GM23338 (cell line): ENCODE measurements around the gene GLRX. TPM values are rescaled to one million over a fixed set of nuclear protein-coding genes. Genes with fewer than 3 reads are reported as not detected.

Experiments
- ATAC-seq: fragments of 200-7000 bp; cut with Tn5 transposase; 3 replicates; pipeline ENCODE4 v1.9.1; 2020
- DNase-seq: peaks from one replicate; pipeline ENCODE4 v3.0.0-alpha.2; 2015; ENCODE audit warnings: low spot score
- H2AFZ ChIP-seq: fragments of 200-600 bp; sonication (generic); 2 replicates; pipeline ENCODE4 v1.8.0; 2016; ENCODE audit warnings: antibody characterized with exemption, mild to moderate bottlenecking, moderate library complexity
- H3F3A ChIP-seq: fragments of 200-600 bp; sonication (generic); replicated peaks from 2 replicates; pipeline ENCODE4 v1.8.0; 2017; ENCODE audit warnings: antibody characterized with exemption, mixed run types, low read depth
- H3K27ac ChIP-seq: fragments of 200-600 bp; sonication (generic); 2 replicates; pipeline ENCODE4 v1.6.1; 2016; ENCODE audit warnings: low read depth
- H3K27me3 ChIP-seq: fragments of 200-600 bp; sonication (generic); 2 replicates; pipeline ENCODE4 v1.8.0; 2016; ENCODE audit warnings: mild to moderate bottlenecking, mixed run types, moderate library complexity; ENCODE audit not compliant: insufficient read depth
- H3K36me3 ChIP-seq: fragments of 200-600 bp; sonication (generic); 2 replicates; pipeline ENCODE4 v1.8.0; 2016; ENCODE audit warnings: mild to moderate bottlenecking; ENCODE audit not compliant: insufficient read depth
- H3K4me1 ChIP-seq: fragments of 200-600 bp; sonication (generic); 2 replicates; pipeline ENCODE4 v1.8.0; 2016; ENCODE audit warnings: mild to moderate bottlenecking, moderate library complexity; ENCODE audit not compliant: insufficient read depth
- H3K4me2 ChIP-seq: fragments of 200-600 bp; sonication (generic); 2 replicates; pipeline ENCODE4 v1.7.1; 2017; ENCODE audit warnings: mixed run types
- H3K4me3 ChIP-seq: fragments of 200-600 bp; sonication (generic); 2 replicates; pipeline ENCODE4 v1.6.1; 2016; ENCODE audit warnings: mixed run types
- H3K79me2 ChIP-seq: fragments of 200-600 bp; sonication (generic); replicated peaks from 2 replicates; pipeline ENCODE4 v1.8.0; 2017; ENCODE audit warnings: mild to moderate bottlenecking; ENCODE audit not compliant: insufficient read depth
- H3K9me2 ChIP-seq: fragments of 200-600 bp; sonication (generic); 2 replicates; pipeline ENCODE4 v1.8.0; 2017; ENCODE audit not compliant: insufficient read depth
- H4K20me1 ChIP-seq: fragments of 200-600 bp; sonication (generic); replicated peaks from 2 replicates; pipeline ENCODE4 v1.8.0; 2017; ENCODE audit warnings: mild to moderate bottlenecking; ENCODE audit not compliant: insufficient read depth
- H3K27ac Mint-ChIP-seq: 2 replicates; pipeline ENCODE4 v1.8.0; 2020; ENCODE audit warnings: inconsistent platforms, mild to moderate bottlenecking, moderate library complexity, mixed read lengths
- H3K27me3 Mint-ChIP-seq: 3 replicates; pipeline ENCODE4 v1.8.0; 2022; ENCODE audit warnings: low read depth, mild to moderate bottlenecking, moderate library complexity, mixed read lengths, inconsistent platforms; ENCODE audit not compliant: insufficient read depth, poor library complexity
- H3K36me3 Mint-ChIP-seq: 3 replicates; pipeline ENCODE4 v1.8.0; 2021; ENCODE audit warnings: low read depth, mild to moderate bottlenecking, inconsistent platforms, moderate library complexity, mixed read lengths
- H3K4me1 Mint-ChIP-seq: 3 replicates; pipeline ENCODE4 v1.8.0; 2020; ENCODE audit warnings: mild to moderate bottlenecking, inconsistent platforms, mixed read lengths
- H3K4me3 Mint-ChIP-seq: 3 replicates; pipeline ENCODE4 v1.8.0; 2021; ENCODE audit warnings: moderate library complexity, mild to moderate bottlenecking, inconsistent platforms, mixed read lengths
- H3K9me3 Mint-ChIP-seq: 3 replicates; pipeline ENCODE4 v1.8.0; 2020; ENCODE audit warnings: moderate library complexity, mild to moderate bottlenecking, inconsistent platforms, mixed read lengths
- CTCF ChIP-seq, 2 experiments: fragments of 200-600 bp in 1 of 2; sonication (generic) in 1 of 2; conservative IDR thresholded peaks; 2 replicates each; pipeline versions ENCODE4 v1.5.1 to v1.6.1; 2016 to 2017; ENCODE audit warnings: antibody characterized with exemption in 2 of 2, low read depth in 2 of 2, mild to moderate bottlenecking in 2 of 2, moderate library complexity in 1 of 2
- EZH2 ChIP-seq: fragments of 200-600 bp; sonication (generic); IDR thresholded peaks from one replicate; pipeline ENCODE4 v1.8.0; 2017; ENCODE audit warnings: antibody characterized with exemption, mild to moderate bottlenecking, low read depth; ENCODE audit not compliant: unreplicated experiment
- EZH2phosphoT487 ChIP-seq: fragments of 200-600 bp; sonication (generic); IDR thresholded peaks from one replicate; pipeline ENCODE4 v1.8.1; 2018; ENCODE audit warnings: antibody characterized with exemption; ENCODE audit not compliant: unreplicated experiment
- JUNB ChIP-seq: IDR thresholded peaks from one replicate; pipeline ENCODE4 v1.6.1; 2016; ENCODE audit warnings: antibody characterized with exemption; ENCODE audit not compliant: unreplicated experiment
- REST ChIP-seq: IDR thresholded peaks from one replicate; pipeline ENCODE4 v1.6.1; 2018; ENCODE audit warnings: antibody characterized with exemption; ENCODE audit not compliant: unreplicated experiment
- polyA plus RNA-seq: library from polyadenylated mRNA; unstranded; fragments of >200 nt; fragmentation: Nextera tagmentation; extraction: Ambion mirVana; gene quantifications from 2 replicates; pipeline ENCODE4 v1.2.1, GENCODE V29; 2016
- total RNA-seq: library from RNA; depleted of rRNA; stranded (reverse); fragments of >200 nt; shearing (Covaris generic); gene quantifications from 2 replicates; pipeline ENCODE4 v1.2.3, GENCODE V29; 2014
- TF ChIP-seq, protein P1 (sequence below): fragments of 250-450 bp; sonication (Bioruptor Pico); IDR thresholded peaks from 2 replicates; pipeline ENCODE4 v1.5.0; 2020; ENCODE audit warnings: mild to moderate bottlenecking, moderate library complexity

Gene GLRX
- total and polyA plus RNA-seq, 2 experiments from 2014 or later, result 9.5 to 42.2 TPM

DNA sequence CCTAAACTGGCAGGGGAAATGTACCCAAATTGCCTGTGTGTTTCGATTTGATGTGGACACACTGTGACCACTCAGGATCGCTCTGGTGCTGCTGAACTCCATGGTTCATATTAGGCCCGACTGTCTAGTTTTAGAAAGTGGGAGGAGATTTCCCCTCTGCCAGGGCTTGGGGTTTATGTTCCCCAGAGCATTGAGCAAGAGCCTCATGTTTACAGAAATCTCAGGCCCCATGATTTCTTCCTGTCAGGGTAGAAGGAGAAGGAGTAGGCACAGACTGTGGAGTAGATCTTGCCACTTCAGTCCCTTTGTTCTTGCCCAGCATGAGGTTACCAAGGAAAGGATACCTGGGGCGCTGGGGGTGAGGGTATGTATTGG lies 40.8 kb upstream of the GLRX start (continued):
- TF ChIP-seq, protein P1, sequence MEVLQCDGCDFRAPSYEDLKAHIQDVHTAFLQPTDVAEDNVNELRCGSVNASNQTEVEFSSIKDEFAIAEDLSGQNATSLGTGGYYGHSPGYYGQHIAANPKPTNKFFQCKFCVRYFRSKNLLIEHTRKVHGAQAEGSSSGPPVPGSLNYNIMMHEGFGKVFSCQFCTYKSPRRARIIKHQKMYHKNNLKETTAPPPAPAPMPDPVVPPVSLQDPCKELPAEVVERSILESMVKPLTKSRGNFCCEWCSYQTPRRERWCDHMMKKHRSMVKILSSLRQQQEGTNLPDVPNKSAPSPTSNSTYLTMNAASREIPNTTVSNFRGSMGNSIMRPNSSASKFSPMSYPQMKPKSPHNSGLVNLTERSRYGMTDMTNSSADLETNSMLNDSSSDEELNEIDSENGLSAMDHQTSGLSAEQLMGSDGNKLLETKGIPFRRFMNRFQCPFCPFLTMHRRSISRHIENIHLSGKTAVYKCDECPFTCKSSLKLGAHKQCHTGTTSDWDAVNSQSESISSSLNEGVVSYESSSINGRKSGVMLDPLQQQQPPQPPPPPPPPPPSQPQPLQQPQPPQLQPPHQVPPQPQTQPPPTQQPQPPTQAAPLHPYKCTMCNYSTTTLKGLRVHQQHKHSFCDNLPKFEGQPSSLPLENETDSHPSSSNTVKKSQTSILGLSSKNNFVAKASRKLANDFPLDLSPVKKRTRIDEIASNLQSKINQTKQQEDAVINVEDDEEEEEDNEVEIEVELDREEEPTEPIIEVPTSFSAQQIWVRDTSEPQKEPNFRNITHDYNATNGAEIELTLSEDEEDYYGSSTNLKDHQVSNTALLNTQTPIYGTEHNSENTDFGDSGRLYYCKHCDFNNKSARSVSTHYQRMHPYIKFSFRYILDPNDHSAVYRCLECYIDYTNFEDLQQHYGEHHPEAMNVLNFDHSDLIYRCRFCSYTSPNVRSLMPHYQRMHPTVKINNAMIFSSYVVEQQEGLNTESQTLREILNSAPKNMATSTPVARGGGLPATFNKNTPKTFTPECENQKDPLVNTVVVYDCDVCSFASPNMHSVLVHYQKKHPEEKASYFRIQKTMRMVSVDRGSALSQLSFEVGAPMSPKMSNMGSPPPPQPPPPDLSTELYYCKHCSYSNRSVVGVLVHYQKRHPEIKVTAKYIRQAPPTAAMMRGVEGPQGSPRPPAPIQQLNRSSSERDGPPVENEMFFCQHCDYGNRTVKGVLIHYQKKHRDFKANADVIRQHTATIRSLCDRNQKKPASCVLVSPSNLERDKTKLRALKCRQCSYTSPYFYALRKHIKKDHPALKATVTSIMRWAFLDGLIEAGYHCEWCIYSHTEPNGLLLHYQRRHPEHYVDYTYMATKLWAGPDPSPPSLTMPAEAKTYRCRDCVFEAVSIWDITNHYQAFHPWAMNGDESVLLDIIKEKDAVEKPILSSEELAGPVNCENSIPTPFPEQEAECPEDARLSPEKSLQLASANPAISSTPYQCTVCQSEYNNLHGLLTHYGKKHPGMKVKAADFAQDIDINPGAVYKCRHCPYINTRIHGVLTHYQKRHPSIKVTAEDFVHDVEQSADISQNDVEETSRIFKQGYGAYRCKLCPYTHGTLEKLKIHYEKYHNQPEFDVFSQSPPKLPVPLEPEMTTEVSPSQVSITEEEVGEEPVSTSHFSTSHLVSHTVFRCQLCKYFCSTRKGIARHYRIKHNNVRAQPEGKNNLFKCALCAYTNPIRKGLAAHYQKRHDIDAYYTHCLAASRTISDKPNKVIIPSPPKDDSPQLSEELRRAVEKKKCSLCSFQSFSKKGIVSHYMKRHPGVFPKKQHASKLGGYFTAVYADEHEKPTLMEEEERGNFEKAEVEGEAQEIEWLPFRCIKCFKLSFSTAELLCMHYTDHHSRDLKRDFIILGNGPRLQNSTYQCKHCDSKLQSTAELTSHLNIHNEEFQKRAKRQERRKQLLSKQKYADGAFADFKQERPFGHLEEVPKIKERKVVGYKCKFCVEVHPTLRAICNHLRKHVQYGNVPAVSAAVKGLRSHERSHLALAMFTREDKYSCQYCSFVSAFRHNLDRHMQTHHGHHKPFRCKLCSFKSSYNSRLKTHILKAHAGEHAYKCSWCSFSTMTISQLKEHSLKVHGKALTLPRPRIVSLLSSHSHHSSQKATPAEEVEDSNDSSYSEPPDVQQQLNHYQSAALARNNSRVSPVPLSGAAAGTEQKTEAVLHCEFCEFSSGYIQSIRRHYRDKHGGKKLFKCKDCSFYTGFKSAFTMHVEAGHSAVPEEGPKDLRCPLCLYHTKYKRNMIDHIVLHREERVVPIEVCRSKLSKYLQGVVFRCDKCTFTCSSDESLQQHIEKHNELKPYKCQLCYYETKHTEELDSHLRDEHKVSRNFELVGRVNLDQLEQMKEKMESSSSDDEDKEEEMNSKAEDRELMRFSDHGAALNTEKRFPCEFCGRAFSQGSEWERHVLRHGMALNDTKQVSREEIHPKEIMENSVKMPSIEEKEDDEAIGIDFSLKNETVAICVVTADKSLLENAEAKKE, result no peak
- TF ChIP-seq EZH2, result no peak
- no peak for TF ChIP-seq JUNB

DNA sequence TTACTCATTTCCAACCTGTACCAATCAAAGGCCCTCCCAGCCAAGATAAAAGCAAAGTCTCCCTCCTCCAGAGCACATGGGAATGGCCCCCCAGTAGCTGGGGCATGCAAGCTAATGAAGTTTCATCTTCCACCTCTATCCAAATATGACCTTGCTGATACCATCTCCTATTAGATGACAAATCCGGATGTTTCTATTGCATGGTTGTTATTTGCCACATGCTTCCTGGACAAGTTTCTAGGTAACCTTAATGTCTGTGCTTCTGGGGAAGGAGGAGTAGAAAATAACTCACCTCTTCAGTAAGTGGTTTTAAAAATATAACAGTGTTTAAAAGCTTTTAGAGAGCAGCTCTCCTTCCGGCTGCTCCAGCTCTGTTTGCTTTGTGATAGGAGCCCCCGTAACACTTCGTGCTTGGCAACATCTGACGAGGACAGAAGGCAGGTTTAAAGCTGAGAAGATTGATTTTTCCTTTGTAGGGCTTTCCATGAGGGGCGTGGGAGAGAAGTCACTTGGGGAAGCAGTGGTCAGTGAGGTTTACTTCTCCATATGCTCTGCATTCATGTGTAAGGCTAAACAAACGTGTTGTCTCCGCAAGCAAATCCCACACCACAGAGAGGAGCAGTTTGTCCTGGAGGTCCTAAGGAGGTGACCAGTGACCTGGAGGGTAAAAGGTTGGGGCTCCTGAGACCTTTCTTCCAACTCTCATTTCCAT lies 40.3 kb upstream of the GLRX start:
- H3K27ac Mint-ChIP-seq, result no peak overlapping the region
- H3K4me1 Mint-ChIP-seq, result peaks cover 24% of the 10 kb centered on the region
- Histone ChIP-seq H3K4me2 (no peak overlapping the region), H3K4me1 (no peaks in the 10 kb centered on the region; the same call in 1 of the 2 replicates), H3F3A (no peaks in the 10 kb centered on the region), H3K27ac (no peak overlapping the region), H2AFZ (peak overlapping the region; percentile 30; the same call in 1 of the 2 replicates), H3K9me2 (peaks cover 2% of the 10 kb centered on the region; the same call in 1 of the 2 replicates), H3K27me3 (no peaks in the 10 kb centered on the region), H3K36me3 (no peaks in the 10 kb centered on the region), H3K79me2 (no peaks in the 10 kb centered on the region), H3K4me3 (no peak overlapping the region), H4K20me1 (no peaks in the 10 kb centered on the region)
- H3K9me3 Mint-ChIP-seq, result no peaks in the 10 kb centered on the region
- H3K36me3 Mint-ChIP-seq, result no peaks in the 10 kb centered on the region
- H3K27me3 Mint-ChIP-seq, result peaks cover 7% of the 10 kb centered on the region
- H3K4me3 Mint-ChIP-seq, result no peak overlapping the region
- DNase-seq (no peak), ATAC-seq (no peak)
- TF ChIP-seq EZH2phosphoT487, result no peak
- no peak for TF ChIP-seq CTCF (conservative IDR thresholded peaks at IDR 0.05; ENCODE audit: low read depth in 2 of 2)
- TF ChIP-seq REST, result no peak
- TF ChIP-seq EZH2, result no peak
